ENCODE measurements around the gene SNX3. TPM values are rescaled to one million over a fixed set of nuclear protein-coding genes. Genes with fewer than 3 reads are reported as not detected.

SNX3 gene
- total RNA-seq, 1 donor from 2014 or later: 274 TPM

DNA sequence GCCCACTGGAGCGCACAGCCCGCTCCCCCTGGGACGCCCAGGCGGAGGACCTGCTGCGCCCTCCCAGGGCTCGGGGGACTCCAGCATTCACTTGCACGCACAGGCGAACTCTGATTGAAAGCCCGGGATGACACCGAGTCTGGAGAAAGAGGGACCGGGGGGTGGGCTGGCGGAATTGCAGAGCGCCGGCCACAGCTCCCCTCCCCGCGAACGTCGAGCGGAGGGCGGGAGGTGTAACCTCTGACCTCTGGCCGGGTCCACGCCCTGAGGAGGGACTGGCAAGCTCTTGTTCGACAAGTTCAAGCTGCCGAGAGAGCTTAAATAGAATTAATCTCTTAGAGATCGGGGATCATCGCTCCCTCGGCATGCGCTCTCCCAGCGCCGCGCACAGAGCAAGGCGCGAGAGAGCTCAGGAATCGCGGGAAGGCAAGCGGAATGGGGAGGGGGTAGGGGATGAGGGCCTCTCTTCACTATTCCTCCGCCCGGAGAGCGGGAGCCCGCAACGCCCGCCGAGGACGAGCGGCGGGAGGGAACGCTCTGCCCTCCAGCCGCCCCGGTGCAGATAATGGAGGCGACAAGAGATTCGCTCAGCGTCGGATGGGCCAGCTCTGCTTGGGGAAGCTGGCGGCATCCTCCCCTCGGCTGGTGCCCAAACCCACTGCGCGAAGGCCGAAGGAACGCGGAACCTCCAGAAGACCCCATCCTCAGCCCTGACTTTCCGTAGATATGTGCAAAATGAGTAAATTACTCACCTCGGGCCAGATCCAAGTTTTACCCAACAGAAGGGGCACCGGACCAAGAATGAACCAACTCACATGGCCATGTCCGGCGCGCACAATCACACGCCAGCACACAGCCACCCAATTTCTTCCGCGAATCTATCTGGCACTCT lies 95.8 kb downstream of the SNX3 start:
- DNase-seq (ENCODE audit: missing footprints): no peak
- ATAC-seq: no peak
- intact Hi-C loops (cut with DNase I): no loop called here

- DNase-seq (ENCODE audit: missing footprints) (no peak), ATAC-seq (no peak)
- intact Hi-C loops (cut with DNase I): no loop called here
Measured at GRCh38 chr6:108164543-108164814, 96.4 kb downstream of the SNX3 start.

- no peak for ATAC-seq
- DNase-seq (ENCODE audit: missing footprints): no peak
- intact Hi-C loops (cut with DNase I): no loop called here
Measured at GRCh38 chr6:108163644-108164542, 96.9 kb downstream of the SNX3 start.

GRCh38 chr6:108163267-108163643 lies 97.6 kb downstream of the SNX3 start:
- intact Hi-C loops (cut with DNase I): no loop called here
- ATAC-seq: no peak
- no peak for DNase-seq (ENCODE audit: missing footprints)

GRCh38 chr6:108161724-108162282 lies 99.0 kb downstream of the SNX3 start:
- intact Hi-C loops (cut with DNase I): no loop called here
- DNase-seq (ENCODE audit: missing footprints) (no peak), ATAC-seq (no peak)

Other genes with a start within 250 kb of the SNX3 start
- gene OSTM1, start 186.3 kb downstream of the SNX3 start, total RNA-seq: 34.8 TPM
- gene NR2E1, start 95.0 kb downstream of the SNX3 start, total RNA-seq: not detected
- 15.7 TPM for gene AFG1L, start 34.0 kb upstream of the SNX3 start, total RNA-seq

Data from Right ventricle myocardium inferior (tissue), 1 donor.